IMR-90 (cell line): Measurements from ENCODE around the gene SPECC1L. TPM values are rescaled to one million over a fixed set of nuclear protein-coding genes. Genes with fewer than 3 reads are reported as not detected.

Source experiments
- ATAC-seq: fragments of 200-7000 bp; cut with Tn5 transposase; 2 replicates; pipeline ENCODE4 v1.9.1; 2020; ENCODE audit warnings: low read depth, mild to moderate bottlenecking, moderate library complexity
- BruUV-seq: library from RNA; stranded (reverse); fragments of 400-500 nt; replicated peaks from 2 replicates; lab custom pipeline; 2021; lab: Mats Ljungman, UMichigan
- CTCF ChIA-PET: fragments of 300-600 bp; formaldehyde crosslinking; extraction: SDS; loops from one replicate; lab custom pipeline; 2021; ENCODE audit warnings: antibody characterized with exemption; lab: Yijun Ruan, JAX
- POLR2A ChIA-PET: fragments of 300-600 bp; sonication (Branson Sonifier 250); formaldehyde crosslinking; loops from one replicate; lab custom pipeline; 2022; ENCODE audit warnings: antibody characterized with exemption; ENCODE audit not compliant: unreplicated experiment; lab: Charles Lee
- DNase-seq: peaks from one replicate; pipeline ENCODE4 v3.0.0; 2013
- H2AFZ ChIP-seq: replicated peaks from 2 replicates; pipeline ENCODE3; 2013; ENCODE audit warnings: low read length, mild to moderate bottlenecking; ENCODE audit not compliant: poor library complexity
- H2AK5ac ChIP-seq: 2 replicates; pipeline ENCODE4 v1.6.1; 2013; ENCODE audit warnings: low read depth, low read length, inconsistent platforms
- H2AK9ac ChIP-seq: replicated peaks from 2 replicates; pipeline ENCODE3; 2013; ENCODE audit warnings: mild to moderate bottlenecking, low read depth, low read length, moderate library complexity; ENCODE audit not compliant: poor library complexity
- H2BK120ac ChIP-seq: 2 replicates; pipeline ENCODE4 v1.6.1; 2013; ENCODE audit warnings: low read depth, low read length, inconsistent platforms
- H2BK15ac ChIP-seq: 3 replicates; pipeline ENCODE4 v1.6.1; 2013; ENCODE audit warnings: low read depth, low read length, inconsistent platforms
- H2BK20ac ChIP-seq: 2 replicates; pipeline ENCODE4 v1.6.1; 2013; ENCODE audit warnings: low read depth, mild to moderate bottlenecking, inconsistent platforms, low read length, moderate library complexity
- H2BK5ac ChIP-seq: 2 replicates; pipeline ENCODE4 v1.6.1; 2013; ENCODE audit warnings: mild to moderate bottlenecking, low read depth, low read length, inconsistent platforms; ENCODE audit not compliant: poor library complexity, severe bottlenecking
- H3K14ac ChIP-seq: replicated peaks from 2 replicates; pipeline ENCODE4 v1.6.1; 2013; ENCODE audit warnings: low read depth, low read length, inconsistent platforms
- H3K18ac ChIP-seq: 2 replicates; pipeline ENCODE4 v1.6.1; 2013; ENCODE audit warnings: low read depth, low read length, control low read depth
- H3K23ac ChIP-seq: 2 replicates; pipeline ENCODE4 v1.6.1; 2013; ENCODE audit warnings: low read depth, low read length, inconsistent platforms
- H3K27ac ChIP-seq: 2 replicates; pipeline ENCODE4 v1.5.1; 2013; ENCODE audit warnings: mild to moderate bottlenecking, control low read depth, low read length; ENCODE audit not compliant: insufficient read depth
- H3K27me3 ChIP-seq: 2 replicates; pipeline ENCODE4 v1.6.1; 2013; ENCODE audit warnings: low read length; ENCODE audit not compliant: control insufficient read depth, insufficient read depth
- H3K36me3 ChIP-seq: 2 replicates; pipeline ENCODE4 v1.6.1; 2013; ENCODE audit warnings: low read length, mixed read lengths; ENCODE audit not compliant: control insufficient read depth, insufficient read depth
- H3K4ac ChIP-seq: 2 replicates; pipeline ENCODE4 v1.6.1; 2013; ENCODE audit warnings: low read depth, low read length, inconsistent platforms
- H3K4me1 ChIP-seq: 2 replicates; pipeline ENCODE4 v1.6.1; 2013; ENCODE audit warnings: low read length, mixed read lengths; ENCODE audit not compliant: control insufficient read depth, insufficient read depth
- H3K4me2 ChIP-seq: 2 replicates; pipeline ENCODE4 v1.6.1; 2013; ENCODE audit warnings: low read depth, mild to moderate bottlenecking, control low read depth, low read length, moderate library complexity
- H3K4me3 ChIP-seq: 2 replicates; pipeline ENCODE4 v1.5.1; 2013; ENCODE audit warnings: low read depth, mild to moderate bottlenecking, control low read depth, low read length, moderate library complexity; ENCODE audit not compliant: insufficient read depth
- H3K56ac ChIP-seq: 2 replicates; pipeline ENCODE4 v1.6.1; 2013; ENCODE audit warnings: low read length, inconsistent platforms; ENCODE audit not compliant: insufficient read depth; ENCODE audit errors: extremely low read depth
- H3K79me1 ChIP-seq, 2 experiments: 2 replicates each; pipeline ENCODE4 v1.6.1; 2013; ENCODE audit warnings: low read length in 2 of 2, inconsistent platforms in 1 of 2, low read depth in 1 of 2
- H3K9ac ChIP-seq: 2 replicates; pipeline ENCODE4 v1.6.1; 2013; ENCODE audit warnings: low read depth, low read length, control low read depth
- H3K9me1 ChIP-seq: 2 replicates; pipeline ENCODE4 v1.6.1; 2013; ENCODE audit warnings: low read length, inconsistent platforms; ENCODE audit not compliant: insufficient read depth
- H3K9me3 ChIP-seq: 2 replicates; pipeline ENCODE4 v1.6.1; 2013; ENCODE audit warnings: low read length; ENCODE audit not compliant: control insufficient read depth, insufficient read depth
- H4K20me1 ChIP-seq: 2 replicates; pipeline ENCODE4 v1.6.1; 2013; ENCODE audit warnings: low read length, inconsistent platforms; ENCODE audit not compliant: insufficient read depth
- H4K5ac ChIP-seq: 2 replicates; pipeline ENCODE4 v1.6.1; 2013; ENCODE audit warnings: mild to moderate bottlenecking, low read depth, low read length, control low read depth
- H4K8ac ChIP-seq, 2 experiments: 2 replicates each; pipeline ENCODE4 v1.6.1; 2013; ENCODE audit warnings: low read depth in 2 of 2, low read length in 2 of 2, control low read depth in 1 of 2, inconsistent platforms in 1 of 2
- H4K91ac ChIP-seq: 2 replicates; pipeline ENCODE4 v1.6.1; 2013; ENCODE audit warnings: low read depth, low read length, inconsistent platforms; ENCODE audit not compliant: insufficient read depth
- NFE2L2 ChIP-seq: fragments of 150-350 bp; IDR thresholded peaks from 2 replicates; pipeline ENCODE4 v1.6.1; 2016; ENCODE audit warnings: low read depth, mild to moderate bottlenecking, low read length
- WGBS, 2 experiments: methylation state at CpG; one replicate each; pipeline versions ENCODE4 v1.1.5 to v1.1.7; 2013; ENCODE audit warnings: missing lambda C conversion rate in 2 of 2; ENCODE audit not compliant: insufficient read length in 1 of 2; ENCODE audit errors: extremely low coverage in 2 of 2; 5-methylcytosine and 5-hydroxymethylcytosine counted together
- dilution Hi-C: fragments of 300-500 bp; cut with HindIII; formaldehyde crosslinking; loops from one replicate; pipeline ENCODE4 v1.14.3; 2018; ENCODE audit warnings: low sequenced_read_pairs; ENCODE audit not compliant: unreplicated experiment
- in situ Hi-C: fragments of 300-500 bp; cut with MboI; formaldehyde crosslinking; loops from 3 replicates; pipeline ENCODE4 v1.14.3; 2019; ENCODE audit warnings: low sequenced_read_pairs, inconsistent platforms, mixed read lengths
- intact Hi-C: fragments of 100-400 bp; cut with micrococcal nuclease; formaldehyde crosslinking; loops from 2 replicates; pipeline ENCODE4 v1.10.0; 2022
- polyA plus RNA-seq, 3 experiments: library from polyadenylated mRNA; depleted of rRNA; stranded (reverse); fragments of >200 nt; gene quantifications; 2 replicates each; pipeline ENCODE4 v1.2.3, GENCODE V29; 2012; ENCODE audit warnings: low replicate concordance in 1 of 3
- total RNA-seq: library from RNA; depleted of rRNA; stranded (reverse); fragments of >200 nt; gene quantifications from 2 replicates; pipeline ENCODE4 v1.2.3, GENCODE V29; 2012

Gene SPECC1L
- total and polyA plus RNA-seq, 2 of the 4 experiments (the other 2 are of a cell fraction) = 18.7 to 44.1 TPM

- peaks cover 18% of the 10 kb centered on the region for H3K9me1 ChIP-seq
- peaks cover 2 to 16% of the 10 kb centered on the region in 2 experiments; a peak in 2 of 4 replicates for H3K79me1 ChIP-seq
- dilution Hi-C loops = no loop called here
- H4K5ac ChIP-seq = no peak overlapping the region
- no peak overlapping the region for H2BK120ac ChIP-seq
- BruUV-seq = no TSS peak
- H3K27ac ChIP-seq = no peak overlapping the region
- POLR2A ChIA-PET = no interaction called here
- WGBS, 2 experiments = 90% methylated on average over 3 of the region's 6 CpGs; no CpG with 5 or more reads in 1 of the 2 experiments
- H3K56ac ChIP-seq = no peak overlapping the region
- H3K4me2 ChIP-seq = no peak overlapping the region
- no peak overlapping the region for H4K8ac ChIP-seq
- H3K4me1 ChIP-seq = peaks cover 16% of the 10 kb centered on the region
- no peak overlapping the region for H3K23ac ChIP-seq
- H3K14ac ChIP-seq = no peak overlapping the region
- H4K20me1 ChIP-seq = peaks cover 6% of the 10 kb centered on the region
- ATAC-seq = no peak
- H3K9ac ChIP-seq = no peak overlapping the region
- H4K91ac ChIP-seq = no peak overlapping the region
- no peaks in the 10 kb centered on the region for H3K9me3 ChIP-seq
- intact Hi-C loops = no loop called here
- H3K4ac ChIP-seq = no peak overlapping the region
- H2BK5ac ChIP-seq = no peak overlapping the region
- no peak overlapping the region for H2AK9ac ChIP-seq
- no peak for TF ChIP-seq NFE2L2
- no peak overlapping the region for H2AFZ ChIP-seq
- H3K4me3 ChIP-seq = no peak overlapping the region
- no peak for DNase-seq
- no peak overlapping the region for H3K18ac ChIP-seq
- H2BK15ac ChIP-seq = no peak overlapping the region
- peaks cover 13% of the 10 kb centered on the region; the same call in 1 of the 2 replicates for H3K36me3 ChIP-seq
- H3K27me3 ChIP-seq = no peaks in the 10 kb centered on the region
- CTCF ChIA-PET = interaction anchor here (2.2 kb wide), 1 partner anchor 17 kb away, joined by 5 read pairs; no protein-coding TSS in a partner anchor
- H2BK20ac ChIP-seq = no peak overlapping the region
- in situ Hi-C loops = loop anchor here (5.0 kb wide), 1 partner anchor 86 kb away; no protein-coding TSS in a partner anchor
- no peak overlapping the region for H2AK5ac ChIP-seq
These were observed 146.0 kb downstream of the SPECC1L start for GRCh38 chr22:24416611-24417010.
